NT2/D1 (cell line): Measurements from ENCODE around the gene MAML2.

Experiments
- DNase-seq: peaks from one replicate; pipeline ENCODE4 v3.0.0-alpha.2; 2011; ENCODE audit warnings: low read depth, low spot score
- H3K27me3 ChIP-seq: 2 replicates; pipeline ENCODE4 v1.6.0; 2011; ENCODE audit warnings: mild to moderate bottlenecking; ENCODE audit not compliant: insufficient read length, insufficient read depth
- H3K36me3 ChIP-seq: 2 replicates; pipeline ENCODE4 v1.6.1; 2011; ENCODE audit warnings: mild to moderate bottlenecking, low read length, mixed read lengths; ENCODE audit not compliant: insufficient read depth, insufficient read length
- H3K4me1 ChIP-seq: 2 replicates; pipeline ENCODE4 v1.5.1; 2011; ENCODE audit not compliant: insufficient read depth, insufficient read length
- H3K4me3 ChIP-seq: 2 replicates; pipeline ENCODE4 v1.5.1; 2011; ENCODE audit warnings: low read depth; ENCODE audit not compliant: insufficient read length
- H3K9ac ChIP-seq: 2 replicates; pipeline ENCODE4 v1.6.0; 2011; ENCODE audit warnings: low read depth; ENCODE audit not compliant: insufficient read length
- H3K9me3 ChIP-seq: 2 replicates; pipeline ENCODE4 v1.5.1; 2011; ENCODE audit warnings: mild to moderate bottlenecking, low read length; ENCODE audit not compliant: insufficient read depth
- SUZ12 ChIP-seq: IDR thresholded peaks from 2 replicates; pipeline ENCODE4 v1.6.1; 2011; ENCODE audit not compliant: insufficient read length, insufficient read depth; ENCODE audit errors: extremely low read depth
- YY1 ChIP-seq: IDR thresholded peaks from 2 replicates; pipeline ENCODE4 v1.6.1; 2011; ENCODE audit not compliant: insufficient read length, insufficient read depth
- ZNF274 ChIP-seq: IDR thresholded peaks from 2 replicates; pipeline ENCODE4 v1.6.1; 2011; ENCODE audit warnings: mild to moderate bottlenecking, low read depth, low read length

Gene MAML2

DNA sequence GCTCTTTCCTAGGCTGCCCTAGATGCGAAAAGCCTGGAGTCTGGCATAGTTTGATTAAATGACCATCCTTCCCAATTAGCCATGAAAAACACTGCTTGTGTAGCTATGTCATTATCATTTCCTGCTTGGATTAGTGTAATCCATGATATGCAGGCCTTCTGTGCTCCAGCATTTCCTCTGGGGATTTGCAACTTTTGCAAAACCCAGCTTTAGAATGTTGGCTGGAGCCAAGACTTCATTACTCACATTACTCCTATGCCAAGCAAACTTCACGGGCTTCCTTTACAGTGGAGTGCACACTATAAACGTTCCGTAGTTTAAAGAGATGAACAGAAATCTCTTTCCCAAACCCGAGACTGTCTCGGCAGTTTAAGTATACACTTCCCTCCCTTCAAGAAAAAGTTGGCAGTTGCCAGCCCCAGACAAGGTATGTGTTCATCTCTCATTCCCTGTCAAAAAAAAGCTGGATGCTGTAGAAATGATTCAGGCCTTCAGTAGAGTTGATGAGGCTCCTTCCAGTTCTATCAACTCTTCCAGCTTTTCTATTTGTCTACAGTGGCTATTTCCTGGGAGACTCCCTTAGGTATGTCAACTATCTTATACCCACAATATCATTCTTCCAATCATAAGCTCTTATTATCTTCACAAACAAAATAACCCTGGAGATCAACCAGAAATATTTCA lies 180.0 kb downstream of the MAML2 start:
- no peak overlapping the region for H3K4me3 ChIP-seq
- H3K9ac ChIP-seq, result no peak overlapping the region
- DNase-seq, result no peak
- no peaks in the 10 kb centered on the region for H3K9me3 ChIP-seq
- H3K36me3 ChIP-seq, result no peaks in the 10 kb centered on the region
- no peaks in the 10 kb centered on the region for H3K4me1 ChIP-seq
- no peaks in the 10 kb centered on the region for H3K27me3 ChIP-seq
- TF ChIP-seq ZNF274 (no peak), SUZ12 (no peak), YY1 (no peak)

DNA sequence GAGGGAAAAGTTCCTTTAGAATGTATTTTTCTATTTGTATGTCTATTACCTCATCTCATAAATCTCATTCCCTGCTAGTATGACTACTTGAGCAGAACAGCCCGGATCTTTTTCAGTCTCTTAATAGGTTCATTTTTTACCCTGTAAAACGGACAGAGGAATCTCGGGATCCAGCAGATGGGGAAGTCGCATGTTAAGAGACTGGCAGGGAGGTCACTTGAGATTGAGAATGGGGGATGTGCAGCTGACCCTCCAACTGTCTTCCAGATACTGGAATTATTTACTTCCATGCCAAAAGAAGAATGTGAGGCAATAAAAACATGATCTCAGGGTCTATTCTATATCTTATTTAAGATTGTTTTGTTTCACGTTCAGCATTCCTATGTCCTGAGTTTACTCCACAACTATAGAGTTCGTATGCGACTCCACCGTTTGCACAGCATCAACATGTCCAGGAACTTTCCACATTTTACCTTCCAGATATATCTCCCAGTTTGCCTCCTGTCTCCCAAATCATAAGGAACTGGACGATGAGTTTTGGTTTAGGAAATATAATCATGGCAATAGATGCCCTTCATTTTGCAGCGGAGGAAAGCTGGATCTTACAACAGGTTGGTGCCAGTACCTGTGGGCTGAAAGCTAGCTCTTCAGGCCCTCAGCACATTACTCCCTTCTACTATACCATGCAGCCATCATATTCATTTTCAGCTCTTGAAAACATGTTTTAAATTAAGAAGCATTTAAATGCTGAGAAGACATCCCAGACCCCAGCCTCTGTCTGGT lies 181.5 kb downstream of the MAML2 start:
- Histone ChIP-seq H3K9ac (no peak overlapping the region), H3K9me3 (no peaks in the 10 kb centered on the region), H3K4me3 (no peak overlapping the region), H3K4me1 (no peaks in the 10 kb centered on the region), H3K36me3 (no peaks in the 10 kb centered on the region), H3K27me3 (no peaks in the 10 kb centered on the region)
- DNase-seq, result no peak
- TF ChIP-seq YY1 (no peak), ZNF274 (no peak), SUZ12 (no peak)

- H3K36me3 ChIP-seq, result no peaks in the 10 kb centered on the region
- H3K9me3 ChIP-seq, result no peaks in the 10 kb centered on the region
- no peak for DNase-seq
- H3K27me3 ChIP-seq, result no peaks in the 10 kb centered on the region
- H3K9ac ChIP-seq, result no peak overlapping the region
- no peaks in the 10 kb centered on the region for H3K4me1 ChIP-seq
- no peak overlapping the region for H3K4me3 ChIP-seq
- TF ChIP-seq ZNF274 (no peak), YY1 (no peak), SUZ12 (no peak)
Observed at GRCh38 chr11:96160732-96161306, 182.2 kb downstream of the MAML2 start.

DNA sequence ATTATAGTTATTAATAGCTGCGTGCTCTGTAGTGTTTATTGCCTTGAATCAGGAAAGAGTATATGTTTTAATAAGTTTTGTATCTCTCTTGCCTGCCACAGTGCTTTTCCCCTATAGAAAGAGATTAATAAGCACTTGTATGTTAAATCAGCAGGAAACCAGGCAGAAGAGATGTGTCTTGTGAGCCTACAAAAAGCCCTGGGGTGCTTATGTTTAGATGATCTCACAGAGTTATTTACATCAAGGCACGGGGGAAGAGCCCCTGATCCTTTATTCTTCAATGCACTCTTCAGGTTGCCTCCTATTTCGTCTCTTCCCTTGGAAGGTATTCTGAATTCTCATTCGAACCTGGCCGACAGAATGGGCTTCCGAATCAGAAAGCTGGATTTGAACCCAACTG lies 183.0 kb downstream of the MAML2 start:
- Histone ChIP-seq H3K27me3 (no peaks in the 10 kb centered on the region), H3K36me3 (no peaks in the 10 kb centered on the region), H3K4me3 (no peak overlapping the region), H3K9ac (no peak overlapping the region), H3K9me3 (no peaks in the 10 kb centered on the region), H3K4me1 (no peaks in the 10 kb centered on the region)
- TF ChIP-seq SUZ12 (no peak), ZNF274 (no peak), YY1 (no peak)
- DNase-seq, result no peak

DNA sequence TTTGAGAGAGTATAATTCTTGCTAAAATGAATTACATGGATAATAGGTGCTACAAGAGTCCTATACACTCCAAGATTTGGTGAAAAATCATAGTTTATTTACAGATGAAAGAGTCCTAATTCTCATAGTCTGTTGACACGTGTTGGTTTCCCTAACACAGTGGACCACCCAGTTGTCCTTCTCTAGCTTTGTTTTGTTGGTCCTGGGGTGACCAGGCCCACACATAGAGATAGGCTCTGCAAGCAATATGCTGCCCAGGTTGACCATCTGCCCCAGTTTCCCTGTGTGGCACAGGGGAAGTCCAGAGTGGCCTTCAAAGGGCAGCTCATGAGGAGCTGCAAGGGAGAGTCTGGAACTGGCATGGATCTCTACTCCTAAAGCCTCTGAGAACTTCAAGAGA lies 184.9 kb downstream of the MAML2 start:
- TF ChIP-seq YY1 (no peak), ZNF274 (no peak), SUZ12 (no peak)
- Histone ChIP-seq H3K9ac (no peak overlapping the region), H3K27me3 (no peaks in the 10 kb centered on the region), H3K4me3 (no peak overlapping the region), H3K9me3 (no peaks in the 10 kb centered on the region), H3K36me3 (no peaks in the 10 kb centered on the region), H3K4me1 (no peaks in the 10 kb centered on the region)
- DNase-seq, result no peak

GRCh38 chr11:96157517-96157873 lies 185.5 kb downstream of the MAML2 start:
- Histone ChIP-seq H3K9ac (no peak overlapping the region), H3K36me3 (no peaks in the 10 kb centered on the region), H3K4me1 (no peaks in the 10 kb centered on the region), H3K4me3 (no peak overlapping the region), H3K27me3 (no peaks in the 10 kb centered on the region), H3K9me3 (no peaks in the 10 kb centered on the region)
- no peak for TF ChIP-seq YY1
- TF ChIP-seq ZNF274, result no peak
- TF ChIP-seq SUZ12, result no peak
- DNase-seq, result no peak

GRCh38 chr11:96156379-96156722 lies 186.6 kb downstream of the MAML2 start:
- TF ChIP-seq ZNF274 (no peak), SUZ12 (no peak), YY1 (no peak)
- no peaks in the 10 kb centered on the region for H3K36me3 ChIP-seq
- H3K9ac ChIP-seq, result no peak overlapping the region
- no peak for DNase-seq
- no peaks in the 10 kb centered on the region for H3K4me1 ChIP-seq
- H3K9me3 ChIP-seq, result no peaks in the 10 kb centered on the region
- H3K4me3 ChIP-seq, result no peak overlapping the region
- H3K27me3 ChIP-seq, result no peaks in the 10 kb centered on the region
